NCI-H1417 treated with DMSO at 0.1 percent for 48 hours (cell line): Measurements from ENCODE around the gene NXPE3.
"Not testable (repeated sequence)": the region's sequence is repeated elsewhere in the genome, so short reads cannot be mapped to it uniquely, and the experiment has no call there.

Source experiments
- DNase-seq: peaks from one replicate; lab custom pipeline; 2025; lab: John Stamatoyannopoulos, UW

NXPE3 gene

DNA sequence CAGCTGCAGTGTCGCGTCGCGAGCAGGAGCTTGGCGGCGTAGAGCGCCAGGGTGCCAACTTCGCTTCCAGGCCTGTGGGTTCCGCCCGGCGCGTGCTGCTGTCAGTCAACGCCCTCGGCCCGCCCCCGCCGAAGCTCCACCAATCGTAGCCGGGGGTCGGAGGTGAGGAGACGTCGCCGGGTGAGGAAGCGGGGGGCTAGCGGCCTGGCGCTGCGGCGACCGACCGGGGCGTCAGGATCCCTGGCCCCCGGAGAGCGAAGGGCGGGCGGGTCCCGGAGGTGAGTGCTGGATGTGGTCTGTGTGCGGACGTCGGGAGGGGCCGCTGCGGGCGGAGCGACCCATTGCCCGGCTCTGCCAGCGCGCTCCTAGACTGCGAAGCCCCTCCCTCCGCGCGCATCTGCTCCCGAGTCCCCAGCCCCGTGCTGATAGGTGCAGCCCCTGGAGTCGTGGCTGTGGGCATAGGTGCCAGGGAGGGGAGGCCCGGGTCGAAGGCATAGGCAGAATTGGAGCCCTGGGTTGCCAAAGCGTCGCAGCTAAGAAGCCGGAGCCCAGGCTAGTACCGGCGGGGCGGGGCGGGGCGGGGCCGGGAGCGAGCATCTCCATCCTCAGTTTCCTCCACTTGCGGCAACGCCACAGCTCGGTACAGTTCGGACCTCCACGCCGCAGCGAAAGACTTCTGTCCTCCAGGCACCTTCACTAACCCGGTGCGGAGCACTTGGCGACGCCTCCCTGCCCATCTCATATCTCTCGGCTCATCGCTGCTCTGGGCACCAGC lies at the start of gene NXPE3:
Gene NXPE3 (plus strand): TSS at position 165 of the 775 bp plus-strand sequence. CDS start 6,386 bp downstream, outside the sequence.
- DNase-seq, result peak; percentile 64

DNA sequence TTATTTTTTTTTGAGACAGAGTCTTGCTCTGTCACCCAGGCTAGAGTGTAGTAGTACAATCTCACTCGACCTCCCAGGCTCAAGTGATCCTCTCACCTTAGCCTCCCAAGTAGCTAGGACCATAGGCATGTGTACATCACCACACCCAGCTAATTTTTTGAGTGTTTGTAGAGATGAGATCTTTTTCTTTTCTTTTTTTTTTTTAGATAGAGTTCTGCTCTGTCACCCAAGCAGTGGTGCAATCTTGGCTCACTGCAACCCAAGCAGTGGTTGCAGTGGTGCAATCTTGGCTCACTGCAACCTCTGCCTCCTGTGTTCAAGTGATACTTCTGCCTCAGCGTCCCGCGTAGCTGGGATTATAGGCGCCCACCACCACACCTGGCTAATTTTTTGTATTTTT lies 49.4 kb upstream of the NXPE3 start:
- DNase-seq, result no peak

DNA sequence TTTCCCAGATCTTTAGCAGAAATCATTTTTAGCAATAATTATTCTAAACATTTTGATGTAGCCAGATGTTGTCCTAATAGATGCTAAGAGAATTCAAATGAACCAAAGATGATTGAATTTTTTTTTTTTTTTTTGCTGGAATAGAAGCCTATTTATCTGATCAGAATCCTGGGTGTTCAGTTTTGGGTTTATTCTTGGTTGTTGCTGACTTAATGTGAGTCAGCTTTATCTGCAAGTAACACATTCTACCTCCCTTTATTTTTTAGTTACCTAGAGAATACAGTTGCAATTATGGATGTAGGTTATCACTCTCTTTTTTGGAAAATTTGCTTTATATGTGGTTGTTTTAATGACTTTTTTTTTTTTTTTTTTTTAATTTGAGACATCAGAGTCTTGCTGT lies 48.2 kb upstream of the NXPE3 start:
- DNase-seq, result no peak

DNA sequence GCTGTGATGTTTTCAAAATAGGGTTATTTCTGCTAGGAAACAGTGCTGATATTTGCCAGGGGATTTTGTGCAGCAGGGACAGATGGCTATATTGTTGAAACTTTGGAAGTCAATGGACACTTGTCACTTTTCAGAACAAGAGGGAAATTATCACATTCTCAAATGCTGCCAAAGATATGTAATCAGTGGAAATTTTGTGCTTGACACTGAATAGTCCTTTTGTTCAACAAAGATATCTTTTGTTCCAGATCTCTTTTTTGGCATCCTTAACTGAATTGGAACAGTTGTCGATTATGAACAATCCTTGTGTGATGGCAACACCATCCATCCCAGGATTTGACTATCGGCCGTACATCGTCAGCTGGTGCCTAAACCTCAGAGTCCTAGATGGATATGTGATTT lies 46.8 kb upstream of the NXPE3 start:
- DNase-seq, result no peak

DNA sequence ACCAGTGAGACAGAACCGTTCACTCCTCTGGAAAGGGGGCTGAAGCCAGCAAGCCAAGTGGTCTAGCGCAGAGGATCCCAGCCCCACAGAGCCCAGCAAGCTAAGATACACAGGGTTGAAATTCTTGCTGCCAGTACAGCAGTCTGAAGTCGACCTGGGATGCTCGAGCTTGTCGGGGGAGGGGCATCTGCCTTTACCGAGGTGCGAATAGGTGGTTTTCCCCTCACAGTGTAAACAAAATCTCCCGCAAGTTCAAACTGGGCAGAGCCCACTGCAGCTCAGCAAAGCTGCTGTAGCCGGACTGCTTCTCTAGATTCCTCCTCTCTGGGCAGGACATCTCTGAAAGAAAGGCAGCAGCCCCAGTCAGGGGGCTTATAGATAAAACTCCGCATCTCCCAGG lies 43.2 kb upstream of the NXPE3 start:
- DNase-seq, result no peak

DNA sequence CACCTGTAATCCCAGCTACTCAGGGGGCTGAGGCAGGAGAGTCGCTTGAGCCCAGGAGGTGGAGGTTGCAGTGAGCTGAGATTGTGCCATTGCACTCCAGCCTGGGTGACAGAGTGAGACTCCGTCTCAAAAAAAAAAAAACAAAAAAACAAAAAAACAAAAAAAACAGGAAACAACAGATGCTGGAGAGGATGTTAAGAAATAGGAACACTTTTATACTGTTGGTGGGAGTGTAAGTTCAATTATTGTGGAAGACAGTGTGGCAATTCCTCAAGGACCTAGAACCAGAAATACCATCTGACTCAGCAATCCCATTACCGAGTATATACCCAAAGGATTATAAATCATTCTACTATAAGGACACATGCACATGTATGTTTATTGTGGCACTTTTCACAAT lies 37.1 kb upstream of the NXPE3 start:
- not testable (repeated sequence) for DNase-seq

DNA sequence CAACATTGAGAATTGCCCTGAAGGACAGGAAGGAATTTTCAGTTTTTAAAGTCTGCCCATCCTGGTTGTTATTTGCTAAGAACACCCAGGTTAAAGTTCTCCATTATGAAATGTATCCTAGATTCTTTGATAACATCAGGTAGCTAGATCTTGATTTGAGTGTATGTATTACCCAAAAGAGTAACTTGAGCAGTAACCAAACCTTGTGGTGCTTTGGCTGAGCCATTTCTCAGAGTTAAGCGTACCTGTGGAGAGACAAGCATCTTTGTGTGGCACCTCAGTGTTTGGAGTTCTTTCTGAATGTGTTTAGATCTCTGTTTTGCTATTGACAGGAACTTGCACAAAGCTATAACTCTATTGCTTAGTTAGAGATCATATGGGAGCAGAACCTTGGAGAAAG lies 34.2 kb upstream of the NXPE3 start:
- DNase-seq, result no peak

DNA sequence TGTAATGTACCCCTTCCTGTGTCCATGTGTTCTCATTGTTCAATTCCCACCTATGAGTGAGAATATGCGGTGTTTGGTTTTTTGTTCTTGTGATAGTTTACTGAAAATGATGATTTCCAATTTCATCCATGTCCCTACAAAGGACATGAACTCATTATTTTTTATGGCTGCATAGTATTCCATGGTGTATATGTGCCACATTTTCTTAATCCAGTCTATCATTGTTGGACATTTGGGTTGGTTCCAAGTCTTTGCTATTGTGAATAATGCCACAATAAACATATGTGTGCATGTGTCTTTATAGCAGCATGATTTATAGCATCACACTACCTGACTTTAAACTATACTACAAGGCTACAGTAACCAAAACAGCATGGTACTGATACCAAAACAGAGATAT lies 33.1 kb upstream of the NXPE3 start:
- not testable (repeated sequence) for DNase-seq

DNA sequence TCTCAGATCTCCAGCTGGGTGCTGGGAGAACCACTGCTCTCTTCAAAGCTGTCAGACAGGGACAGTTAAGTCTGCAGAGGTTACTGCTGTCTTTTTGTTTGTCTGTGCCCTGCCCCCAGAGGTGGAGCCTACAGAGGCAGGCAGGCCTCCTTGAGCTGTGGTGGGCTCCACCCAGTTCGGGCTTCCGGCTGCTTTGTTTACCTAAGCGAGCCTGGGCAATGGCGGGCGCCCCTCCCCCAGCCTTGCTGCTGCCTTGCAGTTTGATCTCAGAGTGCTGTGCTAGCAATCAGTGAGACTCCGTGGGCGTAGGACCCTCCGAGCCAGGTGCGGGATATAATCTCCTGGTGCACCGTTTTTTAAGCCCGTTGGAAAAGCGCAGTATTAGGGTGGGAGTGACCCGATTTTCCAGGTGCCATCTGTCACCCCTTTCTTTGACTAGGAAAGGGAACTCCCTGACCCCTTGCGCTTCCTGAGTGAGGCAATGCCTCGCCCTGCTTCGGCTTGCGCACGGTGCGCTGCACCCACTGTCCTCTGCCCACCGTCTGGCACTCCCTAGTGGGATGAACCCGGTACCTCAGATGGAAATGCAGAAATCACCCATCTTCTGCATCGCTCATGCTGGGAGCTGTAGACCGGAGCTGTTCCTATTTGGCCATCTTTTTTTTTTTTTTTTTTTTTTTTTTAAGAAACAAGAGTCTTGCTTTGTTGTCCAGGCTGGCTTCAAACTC lies 25.5 kb upstream of the NXPE3 start:
- not testable (repeated sequence) for DNase-seq

DNA sequence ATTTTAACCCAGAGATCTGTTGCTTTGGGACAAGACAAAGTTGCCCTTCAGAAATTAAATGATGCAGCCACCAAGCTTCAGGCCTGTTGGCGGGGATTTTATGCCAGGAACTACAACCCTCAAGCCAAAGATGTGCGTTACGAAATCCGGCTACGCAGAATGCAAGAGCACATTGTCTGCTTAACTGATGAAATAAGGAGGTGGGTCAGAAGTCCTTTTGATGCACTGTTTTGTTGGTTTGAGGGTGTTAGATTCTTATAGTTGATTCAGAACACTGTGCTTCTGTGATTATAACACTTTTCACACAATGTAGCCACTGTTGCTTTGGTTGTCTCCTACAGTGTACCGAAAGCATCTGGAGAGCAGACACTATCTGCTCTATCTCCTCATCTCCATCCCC lies 20.8 kb upstream of the NXPE3 start:
- DNase-seq, result no peak

DNA sequence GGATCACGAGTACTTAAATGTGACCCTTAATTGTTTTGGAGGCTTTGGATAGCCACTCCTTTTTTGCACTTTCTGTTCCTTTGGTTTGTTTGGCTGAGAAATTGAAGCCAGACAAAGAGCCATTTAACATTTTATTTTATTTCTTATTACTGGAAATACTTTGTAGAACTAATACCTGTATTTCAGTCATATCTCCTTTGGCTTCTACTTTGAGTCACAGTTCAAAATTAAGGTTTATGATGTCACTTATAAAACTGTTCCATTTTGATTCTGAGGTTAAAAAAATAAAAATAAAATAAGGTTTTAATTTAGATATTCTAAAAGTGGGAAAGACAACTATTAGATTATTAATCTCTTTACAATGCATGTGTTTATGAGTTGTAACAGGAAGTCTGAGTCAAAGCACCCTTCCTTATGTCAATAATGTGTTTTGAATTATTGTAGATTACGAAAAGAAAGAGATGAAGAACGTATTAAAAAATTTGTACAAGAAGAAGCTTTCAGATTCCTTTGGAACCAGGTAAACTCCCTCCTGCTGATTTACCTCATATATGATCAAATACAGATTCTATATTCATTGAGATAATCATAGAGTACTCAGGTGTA lies 16.9 kb upstream of the NXPE3 start:
- DNase-seq, result no peak

DNA sequence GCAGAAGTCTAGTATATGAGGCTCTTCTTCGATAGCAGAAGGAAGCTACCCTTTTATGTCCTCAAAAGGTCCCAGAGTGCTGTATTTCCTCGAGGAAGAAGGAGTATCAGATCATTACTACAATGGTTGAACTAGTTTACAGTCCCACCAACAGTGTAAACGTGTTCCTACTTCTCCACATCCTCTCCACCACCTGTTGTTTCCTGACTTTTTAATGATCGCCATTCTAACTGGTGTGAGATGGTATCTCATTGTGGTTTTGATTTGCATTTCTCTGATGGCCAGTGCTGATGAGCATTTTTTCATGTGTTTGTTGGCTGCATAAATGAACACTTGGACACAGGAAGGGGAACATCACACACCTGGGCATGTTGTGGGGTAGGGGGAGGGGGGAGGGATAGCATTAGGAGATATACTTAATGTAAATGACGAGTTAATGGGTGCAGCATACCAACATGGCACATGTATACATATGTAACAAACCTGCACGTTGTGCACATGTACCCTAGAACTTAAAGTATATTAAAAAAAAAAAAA lies 1.2 kb upstream of the NXPE3 start:
- not testable (repeated sequence) for DNase-seq

DNA sequence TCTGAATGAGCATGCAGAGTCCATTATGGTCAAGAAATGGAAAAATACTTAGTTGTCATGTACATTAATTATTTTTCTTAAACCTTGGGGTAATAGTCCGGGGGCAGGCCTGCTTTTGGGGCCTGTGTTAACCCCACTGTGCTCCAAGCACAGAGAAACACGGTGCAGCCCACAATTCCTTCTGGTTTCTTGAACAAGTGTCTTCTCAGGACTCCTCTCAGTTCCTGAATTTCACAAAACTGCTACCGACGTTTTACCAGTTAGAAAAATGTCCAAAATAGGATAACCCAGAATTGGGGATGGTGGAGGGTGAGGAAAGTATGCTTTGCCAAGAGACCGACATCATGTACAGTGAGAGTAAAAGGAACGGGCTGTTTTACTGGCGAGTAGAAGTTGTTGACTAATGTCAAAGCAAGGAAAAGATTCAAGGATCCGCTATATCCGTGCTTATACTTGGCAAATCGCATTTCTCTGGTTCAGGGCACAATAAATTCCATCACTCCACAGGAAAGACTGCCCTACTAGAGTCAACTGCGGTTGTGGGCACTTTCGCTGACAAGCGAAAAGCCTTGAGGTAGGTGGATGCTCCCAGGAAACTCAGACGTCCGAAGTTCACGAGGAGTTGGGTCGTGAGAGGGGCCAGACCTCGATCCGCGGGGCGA lies 495 bp upstream of the NXPE3 start:
- DNase-seq, result no peak

DNA sequence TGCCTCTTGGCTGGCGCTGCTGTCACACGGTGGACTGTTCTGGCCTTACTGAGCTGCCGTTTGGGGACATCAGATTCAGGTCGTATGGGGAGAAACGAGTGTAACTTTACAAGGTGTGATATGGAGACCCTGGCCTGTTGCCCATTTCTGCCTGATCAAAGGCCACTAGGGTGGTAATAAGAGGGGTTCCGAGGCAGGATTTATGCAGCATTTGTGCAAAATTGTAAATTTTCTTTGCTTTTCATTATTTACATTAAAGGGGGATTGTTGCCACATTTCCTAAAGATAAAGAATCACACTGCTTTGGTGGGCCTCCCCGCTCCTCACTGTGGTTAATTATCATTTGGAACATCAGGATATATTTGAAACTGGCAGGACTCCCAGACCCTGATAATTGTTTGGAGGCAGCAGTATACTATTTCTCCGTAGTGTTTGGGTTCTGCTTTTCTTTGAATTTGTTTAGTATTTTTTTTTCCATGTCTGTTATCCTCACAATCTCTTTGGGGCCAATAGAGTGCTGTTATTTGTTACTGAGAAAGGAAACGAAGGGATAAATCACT lies 891 bp downstream of the NXPE3 start:
- no peak for DNase-seq

DNA sequence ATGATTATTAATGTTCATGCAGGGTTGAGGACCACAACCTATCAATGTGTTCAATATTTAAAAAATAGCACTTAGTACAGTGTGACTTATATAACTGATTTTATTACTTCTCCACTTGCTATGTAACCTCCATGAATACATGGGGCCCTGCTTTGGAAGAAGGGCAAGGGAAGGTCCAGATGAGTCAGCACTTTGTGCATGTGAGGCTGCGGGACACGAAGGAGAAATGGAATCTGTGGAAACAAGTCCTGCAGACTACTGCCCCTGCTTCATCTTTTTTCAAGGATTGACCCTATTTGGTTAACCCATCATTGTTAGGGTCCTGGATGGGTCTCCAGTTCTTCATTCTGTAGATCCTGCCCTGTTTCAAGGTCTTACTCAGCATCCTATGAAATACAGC lies 1.6 kb downstream of the NXPE3 start:
- DNase-seq, result no peak

DNA sequence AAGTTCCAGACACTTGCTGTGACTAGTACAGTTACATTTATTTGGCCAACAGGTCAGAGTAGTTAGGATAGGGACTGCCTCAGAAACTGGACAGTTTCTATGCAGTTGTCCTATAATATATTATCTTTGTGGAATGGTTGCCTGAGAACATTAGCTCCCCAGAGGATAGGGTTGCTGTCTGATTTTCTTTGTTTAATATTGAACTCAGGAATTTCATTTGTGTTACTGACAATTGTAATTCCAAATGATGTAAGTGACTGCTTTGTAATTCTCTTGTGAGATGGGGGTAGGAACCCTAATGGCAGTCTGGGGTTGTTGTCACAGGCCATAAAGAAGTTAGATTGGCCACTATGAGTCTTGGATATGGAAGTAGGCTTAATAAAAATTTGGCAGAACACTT lies 2.2 kb downstream of the NXPE3 start:
- DNase-seq, result no peak

DNA sequence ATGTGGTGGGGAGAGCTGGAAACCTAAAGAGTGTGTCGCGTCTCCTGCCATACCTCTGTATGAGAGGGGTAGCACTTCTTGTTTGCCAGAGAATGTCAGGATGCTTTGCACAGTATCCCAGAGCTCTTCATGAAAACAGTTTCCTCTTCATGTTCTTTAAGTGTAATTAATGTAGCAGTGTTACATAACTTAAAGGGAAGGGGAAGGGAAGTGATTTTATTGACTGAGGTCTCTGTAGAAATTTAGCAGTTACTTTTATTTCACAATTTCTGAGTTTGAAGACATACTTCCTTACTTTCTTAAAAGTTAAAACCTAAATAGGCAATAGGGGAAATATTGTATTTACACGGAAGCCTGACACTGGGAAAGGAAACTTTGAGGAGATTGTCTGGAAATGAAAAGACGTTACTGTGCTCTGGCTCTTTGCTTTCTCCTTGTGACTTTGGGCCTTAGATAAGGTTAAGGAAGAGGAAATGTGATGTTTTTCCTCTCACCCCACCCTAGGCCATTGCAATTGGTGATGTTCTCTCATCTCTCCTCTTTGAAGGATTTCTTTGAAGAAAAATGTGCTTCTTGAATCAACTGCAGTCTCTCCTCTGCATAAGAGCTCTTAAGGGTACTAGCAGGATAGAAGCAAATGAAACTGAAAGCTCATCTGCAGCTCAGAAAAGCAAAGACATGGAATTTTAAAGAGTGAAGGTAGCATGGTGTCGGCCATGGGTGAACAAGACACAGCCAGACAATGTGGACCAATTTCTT lies 6.0 kb downstream of the NXPE3 start:
- no peak for DNase-seq

DNA sequence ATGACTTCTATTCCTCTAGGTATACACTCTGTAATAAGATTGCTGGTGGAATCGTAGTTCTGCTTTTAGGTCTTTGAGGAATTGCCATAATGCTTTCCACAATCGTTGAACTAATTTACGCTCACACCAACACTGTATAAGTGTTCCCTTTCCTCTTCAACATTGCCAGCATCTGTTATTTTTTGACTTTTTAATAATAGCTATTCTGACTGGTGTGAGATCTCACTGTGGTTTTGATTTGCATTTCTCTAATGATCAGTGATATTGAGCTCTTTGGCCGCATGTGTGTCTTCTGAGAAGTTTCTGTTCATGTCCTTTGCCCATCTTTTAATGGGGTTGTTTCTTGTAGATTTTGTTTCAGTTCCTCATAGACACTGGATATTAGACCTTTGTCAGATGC lies 12.8 kb downstream of the NXPE3 start:
- no peak for DNase-seq

DNA sequence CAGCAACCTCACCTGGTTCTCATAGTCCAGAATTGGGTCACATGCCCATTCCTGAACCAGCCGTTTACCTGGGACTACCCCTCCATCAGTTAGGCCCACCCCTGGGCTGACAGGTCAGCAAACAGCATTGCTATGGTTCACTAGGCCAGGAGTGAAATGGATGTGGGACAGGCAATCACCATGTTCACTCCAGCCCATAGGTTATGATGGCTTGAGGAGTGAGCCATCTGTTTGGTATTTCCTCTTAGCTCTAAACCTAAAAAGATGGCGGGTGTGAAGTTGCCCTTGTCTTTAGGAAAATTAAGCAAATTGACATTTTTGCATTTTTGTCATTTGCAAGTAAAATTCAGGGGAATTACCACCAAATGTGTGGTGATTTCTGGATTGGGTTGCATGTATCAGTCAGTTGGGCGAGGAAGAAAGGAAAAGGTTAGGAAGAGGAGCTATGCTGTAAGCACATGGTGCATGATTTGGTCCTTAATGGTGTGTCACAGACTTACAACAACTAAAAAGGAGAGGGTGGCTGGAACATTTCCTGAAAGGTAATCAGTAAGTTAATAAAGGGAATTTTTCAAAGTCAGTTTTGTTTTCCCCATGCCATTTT lies 17.2 kb downstream of the NXPE3 start:
- DNase-seq, result no peak

DNA sequence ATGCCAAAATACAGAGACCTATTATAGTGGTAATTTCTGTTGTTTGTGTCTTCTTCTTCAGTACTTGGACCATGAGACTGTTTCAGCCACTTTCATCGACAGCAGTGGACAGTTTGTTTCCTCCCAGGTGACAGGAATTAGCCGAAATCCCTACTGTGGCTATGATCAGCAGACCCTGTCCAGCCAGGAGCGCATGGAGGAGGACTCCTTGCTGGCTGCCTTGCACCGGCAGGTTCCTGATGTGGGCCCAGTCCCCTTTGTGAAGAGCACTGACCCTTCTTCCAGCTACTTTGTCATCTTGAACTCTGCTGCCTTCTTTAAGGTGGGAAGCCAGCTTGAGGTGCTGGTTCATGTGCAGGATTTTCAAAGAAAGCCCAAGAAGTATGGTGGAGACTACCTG lies 22.2 kb downstream of the NXPE3 start:
- DNase-seq, result no peak

DNA sequence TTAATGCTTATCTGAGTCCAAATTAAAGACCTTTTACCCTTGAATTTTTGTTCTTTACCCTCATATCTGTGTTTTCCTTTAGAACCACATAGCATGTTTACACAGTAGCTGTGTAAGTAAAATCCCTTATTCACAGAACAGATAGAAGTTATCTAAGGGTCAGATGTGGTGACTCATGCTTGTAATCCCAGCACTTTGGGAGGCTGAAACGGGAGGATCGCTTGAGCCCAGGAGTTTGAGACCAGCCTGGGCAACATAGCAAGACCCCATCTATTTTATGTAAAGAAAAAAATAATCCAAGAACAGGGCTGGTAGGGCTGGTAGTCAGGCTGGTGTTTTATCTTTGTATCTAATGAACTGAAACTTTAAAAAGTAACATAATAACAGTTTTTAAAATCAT lies 23.2 kb downstream of the NXPE3 start:
- DNase-seq, result no peak
